ENCODE measurements around the gene KIF18A. TPM values are rescaled to one million over a fixed set of nuclear protein-coding genes. Genes with fewer than 3 reads are reported as not detected.

The KIF18A gene
- polyA plus RNA-seq, 1 donor from 2014 or later: 0.83 TPM

DNA sequence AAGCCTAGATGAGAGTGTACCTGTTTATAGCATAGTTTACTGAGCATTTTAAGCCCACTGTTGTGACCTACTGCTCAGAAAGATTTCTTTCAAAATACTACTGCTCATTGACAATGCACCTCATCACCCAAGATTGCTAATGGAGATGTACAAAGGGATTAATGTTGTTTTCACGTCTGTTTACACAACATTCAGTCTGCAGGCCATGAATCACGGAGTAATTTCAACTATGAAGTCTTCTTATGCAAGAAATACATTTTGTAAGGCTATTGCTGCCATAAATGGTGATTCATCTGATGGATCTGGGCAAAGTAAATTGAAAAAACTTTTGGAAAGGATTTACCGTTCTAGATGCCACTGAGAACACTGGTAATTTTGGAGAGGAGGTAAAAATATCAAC lies 112.9 kb downstream of the KIF18A start:
- H3K27ac ChIP-seq (ENCODE audit: low read length): no peak overlapping the region
- no peak overlapping the region for H3K9ac ChIP-seq (ENCODE audit: low read length)
- no peaks in the 10 kb centered on the region for H3K9me3 ChIP-seq (ENCODE audit: low read length)
- no peaks in the 10 kb centered on the region for H3K79me2 ChIP-seq (replicated peaks; ENCODE audit: insufficient read depth, low read length)
- no peak overlapping the region for H3K4me2 ChIP-seq (ENCODE audit: low read length)
- H3K9me2 ChIP-seq (ENCODE audit: insufficient read depth, low read length): no peaks in the 10 kb centered on the region
- TF ChIP-seq POLR2AphosphoS5 (IDR thresholded peaks at IDR 0.05): no peak
- no peak for TF ChIP-seq RAD21 (conservative IDR thresholded peaks at IDR 0.05)
- TF ChIP-seq, protein P1, sequence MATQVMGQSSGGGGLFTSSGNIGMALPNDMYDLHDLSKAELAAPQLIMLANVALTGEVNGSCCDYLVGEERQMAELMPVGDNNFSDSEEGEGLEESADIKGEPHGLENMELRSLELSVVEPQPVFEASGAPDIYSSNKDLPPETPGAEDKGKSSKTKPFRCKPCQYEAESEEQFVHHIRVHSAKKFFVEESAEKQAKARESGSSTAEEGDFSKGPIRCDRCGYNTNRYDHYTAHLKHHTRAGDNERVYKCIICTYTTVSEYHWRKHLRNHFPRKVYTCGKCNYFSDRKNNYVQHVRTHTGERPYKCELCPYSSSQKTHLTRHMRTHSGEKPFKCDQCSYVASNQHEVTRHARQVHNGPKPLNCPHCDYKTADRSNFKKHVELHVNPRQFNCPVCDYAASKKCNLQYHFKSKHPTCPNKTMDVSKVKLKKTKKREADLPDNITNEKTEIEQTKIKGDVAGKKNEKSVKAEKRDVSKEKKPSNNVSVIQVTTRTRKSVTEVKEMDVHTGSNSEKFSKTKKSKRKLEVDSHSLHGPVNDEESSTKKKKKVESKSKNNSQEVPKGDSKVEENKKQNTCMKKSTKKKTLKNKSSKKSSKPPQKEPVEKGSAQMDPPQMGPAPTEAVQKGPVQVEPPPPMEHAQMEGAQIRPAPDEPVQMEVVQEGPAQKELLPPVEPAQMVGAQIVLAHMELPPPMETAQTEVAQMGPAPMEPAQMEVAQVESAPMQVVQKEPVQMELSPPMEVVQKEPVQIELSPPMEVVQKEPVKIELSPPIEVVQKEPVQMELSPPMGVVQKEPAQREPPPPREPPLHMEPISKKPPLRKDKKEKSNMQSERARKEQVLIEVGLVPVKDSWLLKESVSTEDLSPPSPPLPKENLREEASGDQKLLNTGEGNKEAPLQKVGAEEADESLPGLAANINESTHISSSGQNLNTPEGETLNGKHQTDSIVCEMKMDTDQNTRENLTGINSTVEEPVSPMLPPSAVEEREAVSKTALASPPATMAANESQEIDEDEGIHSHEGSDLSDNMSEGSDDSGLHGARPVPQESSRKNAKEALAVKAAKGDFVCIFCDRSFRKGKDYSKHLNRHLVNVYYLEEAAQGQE (IDR thresholded peaks at IDR 0.05; ENCODE audit: borderline replicate concordance): no peak
- no peak for TF ChIP-seq SMC3 (conservative IDR thresholded peaks at IDR 0.05; ENCODE audit: poor library complexity)
- TF ChIP-seq, protein P2, sequence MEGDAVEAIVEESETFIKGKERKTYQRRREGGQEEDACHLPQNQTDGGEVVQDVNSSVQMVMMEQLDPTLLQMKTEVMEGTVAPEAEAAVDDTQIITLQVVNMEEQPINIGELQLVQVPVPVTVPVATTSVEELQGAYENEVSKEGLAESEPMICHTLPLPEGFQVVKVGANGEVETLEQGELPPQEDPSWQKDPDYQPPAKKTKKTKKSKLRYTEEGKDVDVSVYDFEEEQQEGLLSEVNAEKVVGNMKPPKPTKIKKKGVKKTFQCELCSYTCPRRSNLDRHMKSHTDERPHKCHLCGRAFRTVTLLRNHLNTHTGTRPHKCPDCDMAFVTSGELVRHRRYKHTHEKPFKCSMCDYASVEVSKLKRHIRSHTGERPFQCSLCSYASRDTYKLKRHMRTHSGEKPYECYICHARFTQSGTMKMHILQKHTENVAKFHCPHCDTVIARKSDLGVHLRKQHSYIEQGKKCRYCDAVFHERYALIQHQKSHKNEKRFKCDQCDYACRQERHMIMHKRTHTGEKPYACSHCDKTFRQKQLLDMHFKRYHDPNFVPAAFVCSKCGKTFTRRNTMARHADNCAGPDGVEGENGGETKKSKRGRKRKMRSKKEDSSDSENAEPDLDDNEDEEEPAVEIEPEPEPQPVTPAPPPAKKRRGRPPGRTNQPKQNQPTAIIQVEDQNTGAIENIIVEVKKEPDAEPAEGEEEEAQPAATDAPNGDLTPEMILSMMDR (IDR thresholded peaks at IDR 0.05; ENCODE audit: poor library complexity, severe bottlenecking): no peak
- TF ChIP-seq TAF1 (IDR thresholded peaks at IDR 0.05; ENCODE audit: low read depth): no peak
- no peak for TF ChIP-seq EP300 (conservative IDR thresholded peaks at IDR 0.05; ENCODE audit: poor library complexity, severe bottlenecking)
- H3F3A ChIP-seq (ENCODE audit: insufficient read depth, low read length, poor library complexity, severe bottlenecking): no peaks in the 10 kb centered on the region
- no peaks in the 10 kb centered on the region for H3K36me3 ChIP-seq (ENCODE audit: insufficient read depth, low read length)
- no peak overlapping the region for H3K4me3 ChIP-seq (ENCODE audit: low read length)
- H4K20me1 ChIP-seq (ENCODE audit: insufficient read depth): no peaks in the 10 kb centered on the region
- no peaks in the 10 kb centered on the region for H3K27me3 ChIP-seq (ENCODE audit: insufficient read depth, low read depth, low read length)
- no peak overlapping the region for H2AFZ ChIP-seq (ENCODE audit: low read depth, low read length)

DNA sequence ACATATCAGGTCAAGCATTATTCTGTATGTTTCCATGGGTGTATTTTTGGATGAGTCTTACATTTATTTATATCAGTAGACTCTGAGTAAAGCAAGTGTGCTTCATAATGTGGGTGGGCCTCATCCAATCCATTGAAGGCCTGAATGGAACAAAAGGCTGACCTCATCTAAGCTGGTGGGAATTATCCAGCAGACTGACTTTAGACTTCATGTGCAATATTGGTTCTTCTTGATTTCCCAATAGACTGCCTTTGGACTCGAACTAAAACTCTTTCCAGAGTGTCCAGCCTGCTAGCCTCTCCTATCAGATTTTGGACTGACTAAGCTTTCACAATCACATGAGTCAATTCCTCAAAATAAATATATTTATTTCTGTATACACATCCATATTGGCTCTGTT lies 116.2 kb downstream of the KIF18A start:
- no peaks in the 10 kb centered on the region for H3K36me3 ChIP-seq (ENCODE audit: insufficient read depth, low read length)

More for the DNA sequence above, 116.2 kb downstream of the KIF18A start:
- no peak overlapping the region for H3K4me2 ChIP-seq (ENCODE audit: low read length)
- no peaks in the 10 kb centered on the region for H3K9me3 ChIP-seq (ENCODE audit: low read length)
- H3K4me3 ChIP-seq (ENCODE audit: low read length): no peak overlapping the region
- no peaks in the 10 kb centered on the region for H4K20me1 ChIP-seq (ENCODE audit: insufficient read depth)
- no peaks in the 10 kb centered on the region for H3F3A ChIP-seq (ENCODE audit: insufficient read depth, low read length, poor library complexity, severe bottlenecking)
- no peaks in the 10 kb centered on the region for H3K79me2 ChIP-seq (replicated peaks; ENCODE audit: insufficient read depth, low read length)
- H3K9ac ChIP-seq (ENCODE audit: low read length): no peak overlapping the region
- TF ChIP-seq, protein P1 (IDR thresholded peaks at IDR 0.05; ENCODE audit: borderline replicate concordance): no peak
- TF ChIP-seq TAF1 (IDR thresholded peaks at IDR 0.05; ENCODE audit: low read depth) (no peak), SMC3 (conservative IDR thresholded peaks at IDR 0.05; ENCODE audit: poor library complexity) (no peak), EP300 (conservative IDR thresholded peaks at IDR 0.05; ENCODE audit: poor library complexity, severe bottlenecking) (no peak), POLR2AphosphoS5 (IDR thresholded peaks at IDR 0.05) (no peak), MXI1 (conservative IDR thresholded peaks at IDR 0.05; ENCODE audit: poor library complexity, severe bottlenecking) (no peak), EZH2 (IDR thresholded peaks at IDR 0.05; ENCODE audit: borderline replicate concordance, insufficient read depth, low read length, poor library complexity, severe bottlenecking) (no peak), RAD21 (conservative IDR thresholded peaks at IDR 0.05) (no peak)
- TF ChIP-seq, protein P2 (IDR thresholded peaks at IDR 0.05; ENCODE audit: poor library complexity, severe bottlenecking): no peak
- H2AFZ ChIP-seq (ENCODE audit: low read depth, low read length): no peak overlapping the region
- no peaks in the 10 kb centered on the region for H3K27me3 ChIP-seq (ENCODE audit: insufficient read depth, low read depth, low read length)
- H3K27ac ChIP-seq (ENCODE audit: low read length): no peak overlapping the region
- no peaks in the 10 kb centered on the region for H3K9me2 ChIP-seq (ENCODE audit: insufficient read depth, low read length)
